VCaP (cell line): ENCODE results near the gene BRDT.

Experiments used
- H3K27ac ChIP-seq: fragments of 450-650 bp; 2 replicates; pipeline ENCODE4 v1.5.1; 2017
- CTCF ChIP-seq: fragments of 450-650 bp; conservative IDR thresholded peaks from 2 replicates; pipeline ENCODE4 v1.5.1; 2017; ENCODE audit warnings: mild to moderate bottlenecking, moderate library complexity

The BRDT gene

GRCh38 chr1:92026806-92027205, 77.6 kb downstream of the BRDT start:
- TF ChIP-seq CTCF, result no peak

GRCh38 chr1:92029241-92029922, 80.2 kb downstream of the BRDT start:
- no peak for TF ChIP-seq CTCF
- peak overlapping the region; percentile 72 for H3K27ac ChIP-seq

More at GRCh38 chr1:92026806-92027205, 77.6 kb downstream of the BRDT start:
- H3K27ac ChIP-seq, result no peak overlapping the region

- no peak for TF ChIP-seq CTCF
- peak overlapping the region; percentile 72 for H3K27ac ChIP-seq
Observed at GRCh38 chr1:92030656-92031107, 81.5 kb downstream of the BRDT start.

- TF ChIP-seq CTCF, result no peak
- H3K27ac ChIP-seq, result no peak overlapping the region
Observed at GRCh38 chr1:92031281-92032110, 82.3 kb downstream of the BRDT start.

- TF ChIP-seq CTCF, result no peak
- no peak overlapping the region for H3K27ac ChIP-seq
Observed at GRCh38 chr1:92037400-92037799, 88.2 kb downstream of the BRDT start.

GRCh38 chr1:92038695-92039346, 89.6 kb downstream of the BRDT start:
- H3K27ac ChIP-seq, result no peak overlapping the region
- TF ChIP-seq CTCF, result no peak

- H3K27ac ChIP-seq, result no peak overlapping the region
- no peak for TF ChIP-seq CTCF
Observed at GRCh38 chr1:92040971-92041370, 91.8 kb downstream of the BRDT start.
